ENCODE data around the gene FUZ.

The FUZ gene

GRCh38 chr19:49805822-49806619 lies 7.1 kb downstream of the FUZ start:
- no peak for DNase-seq

DNA sequence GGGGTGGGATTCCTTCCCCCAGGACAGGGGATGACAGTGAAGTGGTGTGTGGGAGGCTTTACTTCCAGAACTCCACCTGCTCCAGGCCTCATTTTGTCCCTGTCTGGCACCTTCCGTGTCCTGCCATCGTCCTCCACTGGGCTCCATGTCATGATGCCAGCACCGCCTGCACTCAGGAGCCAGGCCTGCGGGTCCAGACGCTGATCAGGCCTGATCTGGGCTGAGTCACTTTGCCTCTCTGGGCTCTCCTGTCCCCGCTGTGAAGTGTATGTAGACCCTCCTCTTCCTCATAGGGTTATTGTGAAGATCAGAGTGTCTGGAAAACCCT lies 9.6 kb downstream of the FUZ start:
- DNase-seq, result no peak

DNA sequence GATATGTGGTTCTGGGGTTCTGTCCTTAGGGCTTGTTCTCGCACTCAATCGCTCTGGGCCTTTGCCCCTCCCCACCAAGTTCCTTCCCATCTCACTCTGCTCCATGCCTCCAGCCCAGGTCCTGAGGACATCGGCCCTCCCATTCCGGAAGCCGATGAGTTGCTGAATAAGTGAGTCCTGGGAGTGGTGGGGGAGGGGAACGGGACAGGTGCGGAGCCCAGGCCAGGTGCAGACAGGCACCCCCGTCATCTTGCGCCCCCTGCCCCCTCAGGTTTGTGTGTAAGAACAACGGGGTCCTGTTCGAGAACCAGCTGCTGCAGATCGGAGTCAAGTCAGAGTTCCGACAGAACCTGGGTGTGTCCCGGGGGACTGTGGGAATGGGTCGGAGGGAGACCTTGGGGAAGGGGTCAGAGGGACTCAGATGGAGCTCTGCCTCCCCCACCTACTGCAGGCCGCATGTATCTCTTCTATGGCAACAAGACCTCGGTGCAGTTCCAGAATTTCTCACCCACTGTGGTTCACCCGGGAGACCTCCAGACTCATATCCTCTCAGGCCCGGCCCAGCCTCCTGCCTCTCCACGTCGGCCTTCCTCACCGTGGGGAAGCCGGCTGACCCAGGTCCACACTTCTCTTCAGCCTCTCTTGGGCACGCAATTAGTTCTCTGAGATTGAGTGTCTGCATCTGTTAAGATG lies 10.1 kb downstream of the FUZ start:
- DNase-seq, result no peak

DNA sequence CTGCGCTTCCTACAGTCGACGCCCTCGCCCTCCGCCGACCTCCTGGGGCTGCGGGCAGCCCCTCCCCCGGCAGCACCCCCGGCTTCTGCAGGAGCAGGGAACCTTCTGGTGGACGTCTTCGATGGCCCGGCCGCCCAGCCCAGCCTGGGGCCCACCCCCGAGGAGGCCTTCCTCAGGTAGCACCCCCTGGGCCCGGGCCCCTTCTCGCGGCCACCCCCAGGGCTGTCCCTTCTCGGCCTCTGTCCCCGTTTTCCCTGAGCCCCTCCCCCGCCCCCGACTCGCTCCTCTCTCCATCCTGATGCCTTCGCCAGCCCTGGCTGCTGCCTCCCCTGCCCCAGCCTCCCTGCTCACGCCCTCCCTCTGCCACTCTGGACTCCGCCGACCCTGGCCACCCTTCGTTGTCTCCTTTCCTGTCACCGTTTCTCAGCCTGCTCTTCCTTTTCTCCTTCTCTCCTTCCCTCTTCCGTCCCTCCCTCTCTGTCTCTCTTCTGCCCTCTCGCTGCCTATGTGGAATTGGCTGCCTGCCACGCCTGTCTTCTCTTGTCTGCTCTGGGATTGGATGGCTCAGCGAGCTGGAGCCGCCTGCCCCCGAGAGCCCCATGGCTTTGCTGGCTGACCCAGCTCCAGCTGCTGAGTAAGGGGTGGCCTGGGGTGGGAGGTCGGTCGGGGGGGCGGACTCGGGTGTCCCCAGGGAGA lies 11.0 kb downstream of the FUZ start:
- DNase-seq, result no peak

DNA sequence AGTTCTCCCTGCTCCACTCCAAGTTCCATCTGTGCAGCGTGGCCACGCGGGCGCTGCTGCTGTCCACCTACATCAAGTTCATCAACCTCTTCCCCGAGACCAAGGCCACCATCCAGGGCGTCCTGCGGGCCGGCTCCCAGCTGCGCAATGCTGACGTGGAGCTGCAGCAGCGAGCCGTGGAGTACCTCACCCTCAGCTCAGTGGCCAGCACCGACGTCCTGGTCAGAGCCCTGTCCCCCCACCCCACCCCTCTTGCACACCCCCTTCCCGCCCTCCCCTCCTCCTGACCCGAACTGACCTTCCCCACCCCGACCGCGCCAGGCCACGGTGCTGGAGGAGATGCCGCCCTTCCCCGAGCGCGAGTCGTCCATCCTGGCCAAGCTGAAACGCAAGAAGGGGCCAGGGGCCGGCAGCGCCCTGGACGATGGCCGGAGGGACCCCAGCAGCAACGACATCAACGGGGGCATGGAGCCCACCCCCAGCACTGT lies 11.6 kb downstream of the FUZ start:
- no peak for DNase-seq

GRCh38 chr19:49800771-49801170 lies 12.3 kb downstream of the FUZ start:
- no peak for DNase-seq

DNA sequence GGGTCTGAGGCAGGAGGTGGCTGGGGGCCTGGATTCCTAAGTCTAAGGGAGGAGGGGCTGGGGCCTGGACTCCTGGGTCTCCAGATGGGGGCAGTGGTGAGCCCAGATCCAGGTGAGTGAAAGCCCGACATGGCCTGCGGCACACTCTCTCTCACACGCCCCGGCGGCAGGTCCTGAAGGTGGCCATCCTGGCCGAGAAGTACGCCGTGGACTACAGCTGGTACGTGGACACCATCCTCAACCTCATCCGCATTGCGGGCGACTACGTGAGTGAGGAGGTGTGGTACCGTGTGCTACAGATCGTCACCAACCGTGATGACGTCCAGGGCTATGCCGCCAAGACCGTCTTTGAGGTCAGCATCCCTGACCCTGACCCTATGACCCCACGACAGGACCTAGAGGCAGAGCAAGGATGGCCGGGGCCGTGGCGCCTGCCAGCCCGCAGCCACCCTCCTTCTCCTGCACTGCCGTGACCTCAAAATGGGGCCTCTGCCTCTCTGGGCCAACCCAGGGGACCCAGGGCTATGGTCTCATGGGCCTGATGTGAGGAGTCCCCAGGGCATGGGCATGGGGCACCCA lies 13.2 kb downstream of the FUZ start:
- no peak for DNase-seq

DNA sequence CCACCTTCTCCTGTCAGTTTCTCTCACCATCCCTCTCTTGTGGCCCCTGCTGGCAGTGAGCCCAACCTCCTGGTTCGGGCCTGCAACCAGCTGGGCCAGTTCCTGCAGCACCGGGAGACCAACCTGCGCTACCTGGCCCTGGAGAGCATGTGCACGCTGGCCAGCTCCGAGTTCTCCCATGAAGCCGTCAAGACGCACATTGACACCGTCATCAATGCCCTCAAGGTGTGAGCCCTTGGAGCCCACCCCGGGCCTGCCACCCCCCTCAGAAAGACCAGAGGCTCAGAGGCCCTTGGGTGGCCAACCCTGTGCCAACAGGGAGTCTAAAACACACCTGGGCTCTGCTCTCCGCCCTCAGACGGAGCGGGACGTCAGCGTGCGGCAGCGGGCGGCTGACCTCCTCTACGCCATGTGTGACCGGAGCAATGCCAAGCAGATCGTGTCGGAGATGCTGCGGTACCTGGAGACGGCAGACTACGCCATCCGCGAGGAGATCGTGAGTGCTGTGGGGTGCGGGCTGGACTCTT lies 13.8 kb downstream of the FUZ start:
- no peak for DNase-seq

GRCh38 chr19:49798574-49798973 lies 14.5 kb downstream of the FUZ start:
- no peak for DNase-seq

- DNase-seq, result no peak
These were observed 17.5 kb downstream of the FUZ start for GRCh38 chr19:49795615-49796014.

- peak in 2 of 4 experiments; percentile 14 to 40 for DNase-seq
These were observed 19.6 kb downstream of the FUZ start for GRCh38 chr19:49793561-49793840.

- DNase-seq, result no peak
These were observed 20.1 kb downstream of the FUZ start for GRCh38 chr19:49792829-49793560.

GRCh38 chr19:49791776-49792445 lies 21.2 kb downstream of the FUZ start:
- no peak for DNase-seq

DNA sequence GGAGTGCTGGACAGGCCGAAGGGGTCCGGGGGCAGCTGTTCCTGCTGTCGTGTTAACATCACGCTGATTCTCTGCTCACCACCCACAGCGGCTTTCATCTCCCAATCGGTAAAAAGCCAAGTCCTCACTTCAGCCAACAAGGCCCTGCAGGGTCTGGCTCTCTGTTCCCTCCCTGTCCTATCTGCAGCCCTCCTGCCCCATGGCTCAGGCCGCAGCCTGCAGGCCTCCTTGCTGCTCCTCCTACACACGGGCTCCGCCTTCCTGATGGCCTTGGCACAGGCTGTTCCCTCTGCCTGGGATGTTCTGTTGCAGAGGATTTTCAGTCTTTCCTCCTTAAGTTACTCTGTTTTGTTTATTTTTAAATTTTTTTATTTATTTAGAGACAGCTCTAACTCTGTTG lies 22.2 kb downstream of the FUZ start:
- DNase-seq, result no peak

GRCh38 chr19:49788857-49789256 lies 24.2 kb downstream of the FUZ start:
- no peak for DNase-seq

GRCh38 chr19:49787746-49788145 lies 25.3 kb downstream of the FUZ start:
- no peak for DNase-seq

DNA sequence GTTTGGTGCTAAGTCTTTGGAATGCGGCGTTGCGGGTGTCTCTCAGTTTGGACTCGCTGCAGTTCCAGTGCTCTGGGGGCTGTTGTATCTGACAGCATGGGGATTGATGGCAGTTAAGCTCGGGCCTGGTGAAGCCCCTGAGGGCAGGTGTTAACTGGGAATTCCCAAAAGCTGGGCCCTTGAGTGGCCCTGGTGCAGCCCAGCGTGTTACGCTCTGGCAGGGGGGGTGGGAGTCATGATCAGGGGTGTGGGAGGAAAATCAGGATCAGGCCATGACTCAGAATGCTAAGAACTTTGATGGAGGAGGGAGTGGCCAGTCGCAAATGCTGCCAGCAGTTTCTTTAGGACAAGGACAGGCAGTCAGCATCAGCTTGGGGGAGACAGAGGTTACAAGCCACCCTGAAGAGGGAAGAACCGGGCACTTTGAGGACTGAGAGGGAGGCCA lies 26.7 kb downstream of the FUZ start:
- DNase-seq, result no peak

DNA sequence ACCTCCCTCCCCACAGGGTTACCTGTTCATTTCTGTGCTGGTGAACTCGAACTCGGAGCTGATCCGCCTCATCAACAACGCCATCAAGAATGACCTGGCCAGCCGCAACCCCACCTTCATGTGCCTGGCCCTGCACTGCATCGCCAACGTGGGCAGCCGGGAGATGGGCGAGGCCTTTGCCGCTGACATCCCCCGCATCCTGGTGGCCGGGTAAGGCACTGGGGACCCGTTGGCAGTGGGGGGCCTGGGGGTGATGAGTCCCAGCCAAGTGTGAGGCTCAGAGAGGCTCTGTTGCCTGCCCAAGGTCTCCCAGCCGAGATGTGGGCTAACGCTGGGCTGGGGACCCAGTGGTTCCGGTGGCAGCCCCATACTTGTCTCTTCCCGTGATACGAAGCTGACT lies 30.6 kb downstream of the FUZ start:
- no peak for DNase-seq

GRCh38 chr19:49781394-49781793 lies 31.7 kb downstream of the FUZ start:
- DNase-seq, result peak in 3 of 4 experiments; percentile 16 to 37 (median 34)

DNA sequence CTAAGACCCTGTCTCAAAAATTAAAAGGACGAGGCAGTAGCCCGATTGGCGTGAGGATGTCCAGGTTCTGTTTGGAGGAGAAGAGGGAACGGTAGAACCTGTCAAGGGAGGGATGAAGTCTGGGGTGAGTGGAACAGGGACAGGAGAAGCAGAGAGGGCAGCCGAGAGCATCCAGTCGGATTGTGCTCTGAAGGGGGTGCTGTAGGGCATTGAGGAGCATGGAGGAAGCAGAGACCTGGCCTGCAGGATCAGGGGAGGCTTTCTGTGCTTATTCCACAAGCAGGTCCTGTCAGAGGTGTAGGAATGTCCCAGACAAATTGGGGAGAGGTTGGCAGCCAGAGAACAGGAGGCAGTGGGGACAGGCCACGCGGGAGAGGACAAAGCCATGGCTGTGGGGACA lies 32.2 kb downstream of the FUZ start:
- DNase-seq, result no peak

- DNase-seq, result peak; percentile 52 to 78 (median 67)
These were observed 33.1 kb downstream of the FUZ start for GRCh38 chr19:49779731-49780555.
